Mesodermal cell (in vitro differentiated cells): Measurements from ENCODE around the gene ADAMTSL1.

Experiments
- H3K27ac ChIP-seq: 2 replicates; pipeline ENCODE4 v1.7.0; 2013; ENCODE audit warnings: mild to moderate bottlenecking, low read depth, low read length, moderate library complexity; ENCODE audit not compliant: severe bottlenecking
- H3K36me3 ChIP-seq: 2 replicates; pipeline ENCODE4 v1.7.1; 2013; ENCODE audit warnings: mild to moderate bottlenecking, low read length, moderate library complexity; ENCODE audit not compliant: control insufficient read depth, insufficient read depth
- H3K4me1 ChIP-seq: one replicate; pipeline ENCODE4 v1.7.1; 2013; ENCODE audit warnings: mild to moderate bottlenecking, low read length; ENCODE audit not compliant: insufficient read depth, control insufficient read depth, poor library complexity, severe bottlenecking
- H3K4me3 ChIP-seq: 2 replicates; pipeline ENCODE4 v1.7.0; 2013; ENCODE audit warnings: low read length, control low read depth, mild to moderate bottlenecking; ENCODE audit not compliant: insufficient read depth, poor library complexity, severe bottlenecking; ENCODE audit errors: extremely low read depth
- H3K9me3 ChIP-seq: 2 replicates; pipeline ENCODE4 v1.7.1; 2013; ENCODE audit warnings: mild to moderate bottlenecking, low read length, moderate library complexity; ENCODE audit not compliant: control insufficient read depth
- WGBS, 2 experiments: methylation state at CpG; one replicate each; pipeline ENCODE4 v1.1.5; 2013; ENCODE audit warnings: missing lambda C conversion rate in 2 of 2; ENCODE audit not compliant: insufficient coverage in 2 of 2; 5-methylcytosine and 5-hydroxymethylcytosine counted together

Gene ADAMTSL1

GRCh38 chr9:18793122-18793521 is 319.2 kb downstream of the ADAMTSL1 start:
- no peak overlapping the region for H3K27ac ChIP-seq
- H3K4me1 ChIP-seq = no peaks in the 10 kb centered on the region
- H3K9me3 ChIP-seq = no peaks in the 10 kb centered on the region
- H3K36me3 ChIP-seq = no peaks in the 10 kb centered on the region
- no peak overlapping the region for H3K4me3 ChIP-seq
- 33 to 100% methylated on average over 1 of the region's 2 CpGs for WGBS, 2 experiments

- H3K36me3 ChIP-seq = no peaks in the 10 kb centered on the region
- H3K27ac ChIP-seq = no peak overlapping the region
- H3K4me1 ChIP-seq = no peaks in the 10 kb centered on the region
- WGBS, 2 experiments = 50 to 75% methylated on average over 1 to 3 of the region's 5 CpGs
- no peak overlapping the region for H3K4me3 ChIP-seq
- no peaks in the 10 kb centered on the region for H3K9me3 ChIP-seq
These were observed 322.2 kb downstream of the ADAMTSL1 start for GRCh38 chr9:18795947-18796671.

DNA sequence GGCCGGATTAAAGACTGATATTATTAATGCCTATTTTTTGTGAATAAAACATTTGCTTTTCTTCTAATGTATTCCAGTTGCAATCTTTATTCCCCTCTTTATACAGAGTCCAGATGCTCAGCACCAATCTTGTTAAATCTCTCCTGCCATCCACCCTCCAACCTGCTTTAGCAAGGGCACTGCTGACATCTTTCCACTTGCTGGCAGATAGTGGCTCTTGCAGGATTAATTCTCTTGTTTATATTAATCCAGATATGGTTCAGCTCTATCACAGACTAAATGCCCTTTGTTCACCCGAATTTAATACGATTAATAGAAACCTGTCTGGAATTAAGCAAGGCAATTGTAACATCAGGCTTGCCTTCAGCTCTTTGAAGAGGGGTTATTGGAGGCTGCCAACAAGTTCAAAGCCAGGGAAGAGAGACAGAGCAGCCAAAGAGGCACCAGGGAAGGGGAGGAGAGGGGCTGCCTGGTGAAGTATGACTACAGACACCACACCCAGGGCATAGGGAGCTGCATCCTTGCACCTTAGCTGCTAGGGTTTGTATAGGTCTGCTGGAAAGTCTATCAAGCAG is 322.8 kb downstream of the ADAMTSL1 start:
- 90 to 96% methylated on average over 2 of the region's 3 CpGs for WGBS, 2 experiments
- Histone ChIP-seq H3K4me3 (no peak overlapping the region), H3K36me3 (no peaks in the 10 kb centered on the region)

GRCh38 chr9:18798106-18798505 is 324.2 kb downstream of the ADAMTSL1 start:
- Histone ChIP-seq H3K27ac (no peak overlapping the region), H3K9me3 (no peaks in the 10 kb centered on the region), H3K4me1 (no peaks in the 10 kb centered on the region), H3K36me3 (no peaks in the 10 kb centered on the region), H3K4me3 (no peak overlapping the region)
- 83% methylated on average over 1 of the region's 1 CpG; no CpG with 5 or more reads in 1 of the 2 experiments for WGBS, 2 experiments

More for the DNA sequence above, 322.8 kb downstream of the ADAMTSL1 start:
- no peak overlapping the region for H3K27ac ChIP-seq
- no peaks in the 10 kb centered on the region for H3K4me1 ChIP-seq
- no peaks in the 10 kb centered on the region for H3K9me3 ChIP-seq

DNA sequence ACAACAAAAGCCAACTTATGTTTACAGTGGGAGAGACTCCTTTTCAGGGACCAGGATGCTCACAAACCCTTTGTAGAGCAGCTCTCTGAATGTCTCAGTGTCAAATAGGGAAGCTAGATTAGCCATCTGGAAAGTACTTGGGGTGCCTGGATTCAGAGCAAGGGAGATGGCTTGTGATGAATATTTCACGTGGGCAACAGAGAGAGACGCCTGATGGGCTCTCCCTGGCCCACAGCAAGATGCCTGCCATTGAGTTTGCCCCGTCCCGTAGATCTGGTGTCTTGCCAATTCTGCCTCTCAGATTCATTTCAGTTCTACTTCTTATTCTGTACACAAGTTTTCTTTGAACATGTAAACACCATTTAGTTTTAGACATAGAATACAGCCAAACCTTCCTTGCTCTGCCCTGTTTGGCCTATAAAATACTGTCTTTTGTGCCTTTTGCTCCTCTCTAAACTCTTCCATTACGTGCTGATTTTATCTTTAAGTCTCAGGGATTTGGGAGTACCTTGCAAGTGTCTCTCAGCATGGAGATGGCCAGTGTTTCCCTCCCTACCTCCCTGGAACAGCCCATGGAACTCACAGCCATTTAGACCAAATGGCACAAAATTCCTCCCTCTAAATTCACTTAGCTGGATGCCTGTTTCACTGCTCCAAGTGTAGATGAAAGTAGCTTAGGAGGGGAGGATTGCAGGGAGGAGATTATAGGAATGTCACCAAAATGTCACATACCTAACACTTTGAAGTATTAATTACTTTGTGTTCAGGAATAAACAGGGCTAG is 324.7 kb downstream of the ADAMTSL1 start:
- Histone ChIP-seq H3K9me3 (no peaks in the 10 kb centered on the region), H3K36me3 (no peaks in the 10 kb centered on the region), H3K4me3 (no peak overlapping the region), H3K4me1 (no peaks in the 10 kb centered on the region), H3K27ac (no peak overlapping the region)
- 83 to 93% methylated on average over 4 to 5 of the region's 5 CpGs for WGBS, 2 experiments

- H3K4me1 ChIP-seq = no peaks in the 10 kb centered on the region
- WGBS, 2 experiments = 79 to 86% methylated on average over 1 to 2 of the region's 2 CpGs
- no peaks in the 10 kb centered on the region for H3K9me3 ChIP-seq
- H3K27ac ChIP-seq = no peak overlapping the region
- H3K36me3 ChIP-seq = no peaks in the 10 kb centered on the region
- no peak overlapping the region for H3K4me3 ChIP-seq
These were observed 325.5 kb downstream of the ADAMTSL1 start for GRCh38 chr9:18799428-18799827.

GRCh38 chr9:18800579-18800978 is 326.6 kb downstream of the ADAMTSL1 start:
- no peaks in the 10 kb centered on the region for H3K36me3 ChIP-seq
- H3K4me3 ChIP-seq = no peak overlapping the region
- no peaks in the 10 kb centered on the region for H3K9me3 ChIP-seq
- H3K27ac ChIP-seq = no peak overlapping the region
- 94% methylated on average over 2 of the region's 4 CpGs; no CpG with 5 or more reads in 1 of the 2 experiments for WGBS, 2 experiments
- H3K4me1 ChIP-seq = no peaks in the 10 kb centered on the region

DNA sequence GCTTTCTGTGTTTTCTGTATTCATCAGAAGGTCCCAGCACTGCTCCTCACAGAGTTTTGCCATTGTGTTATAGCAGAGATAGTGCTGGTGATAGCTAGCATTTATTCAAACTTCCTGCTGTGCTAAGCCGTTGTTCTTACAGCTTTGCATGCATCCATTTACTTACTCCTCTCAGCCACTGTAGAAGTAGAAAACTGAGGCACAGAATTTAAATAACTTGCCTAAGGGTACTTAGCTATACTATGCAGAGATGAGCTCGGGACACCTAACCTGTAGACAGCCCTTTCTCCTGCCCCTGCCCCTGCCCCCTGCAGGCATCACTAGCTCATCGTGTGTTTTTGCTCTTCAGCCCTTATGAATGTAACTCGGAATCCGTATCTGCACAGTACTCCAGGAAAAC is 331.4 kb downstream of the ADAMTSL1 start:
- H3K27ac ChIP-seq = no peak overlapping the region
- no peaks in the 10 kb centered on the region for H3K4me1 ChIP-seq
- WGBS, 2 experiments = 71 to 79% methylated on average over 4 of the region's 5 CpGs
- H3K9me3 ChIP-seq = no peaks in the 10 kb centered on the region
- H3K4me3 ChIP-seq = no peak overlapping the region
- H3K36me3 ChIP-seq = no peaks in the 10 kb centered on the region

GRCh38 chr9:18806232-18807080 is 332.5 kb downstream of the ADAMTSL1 start:
- Histone ChIP-seq H3K4me3 (no peak overlapping the region), H3K27ac (no peak overlapping the region), H3K4me1 (no peaks in the 10 kb centered on the region), H3K9me3 (no peaks in the 10 kb centered on the region), H3K36me3 (no peaks in the 10 kb centered on the region)
- 82 to 86% methylated on average over 5 of the region's 6 CpGs for WGBS, 2 experiments

DNA sequence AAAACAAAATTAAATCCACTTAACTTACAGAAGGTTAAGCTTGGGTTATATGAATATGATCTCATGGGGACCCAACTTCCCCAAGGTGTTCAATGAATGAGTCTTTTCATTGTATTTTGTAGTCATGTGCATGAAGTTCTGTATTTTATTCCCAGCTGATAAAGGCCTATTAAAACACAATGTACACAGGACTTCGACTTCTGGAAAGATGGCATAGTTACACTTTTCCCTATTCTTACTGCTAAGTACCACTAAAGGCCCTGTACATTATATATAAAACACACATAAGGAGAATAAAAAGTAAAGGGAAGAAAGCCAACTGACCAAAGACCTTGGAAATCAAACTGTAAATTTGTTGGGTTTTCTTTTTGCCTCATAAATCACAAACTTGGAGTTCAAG is 336.6 kb downstream of the ADAMTSL1 start:
- Histone ChIP-seq H3K27ac (no peak overlapping the region), H3K9me3 (no peaks in the 10 kb centered on the region), H3K36me3 (no peaks in the 10 kb centered on the region), H3K4me1 (no peaks in the 10 kb centered on the region), H3K4me3 (no peak overlapping the region)
- no CpG with 5 or more reads among the region's 1 CpG for WGBS, 2 experiments
